ENCODE data around the gene TMOD2. TPM values are rescaled to one million over a fixed set of nuclear protein-coding genes. Genes with fewer than 3 reads are reported as not detected.

Gene TMOD2
- total RNA-seq, 4 donors from 2014 or later = 1.8 to 6.8 (median 5.3) TPM

- intact Hi-C loops (cut with DNase I; ENCODE audit: low total_unique reads) = no loop called here
- H3K4me1 ChIP-seq = peaks cover 17 to 85% (median 43%) of the 10 kb centered on the region in 4 donors
- no peaks in the 10 kb centered on the region for H3K36me3 ChIP-seq
- no peak for TF ChIP-seq CTCF (IDR thresholded peaks at IDR 0.05)
- no peak for TF ChIP-seq EP300 (IDR thresholded peaks at IDR 0.05; ENCODE audit: low read depth)
- TF ChIP-seq POLR2A (IDR thresholded peaks at IDR 0.05) = no peak
- no peak for TF ChIP-seq POLR2AphosphoS5 (IDR thresholded peaks at IDR 0.05)
- in situ Hi-C loops (cut with MboI; ENCODE audit: low pct_ligation_motif_present in 1 of 4, low pct_unique_long_range_greater_than_20kb in 1 of 4, low sequenced_read_pairs in 3 of 4) = no loop called here
- 60 to 73% methylated on average over 1 to 4 of the region's 4 CpGs for WGBS, 2 donors (ENCODE audit: low coverage in 1 of 2)
- H3K9me3 ChIP-seq = no peaks in the 10 kb centered on the region
- H3K27ac ChIP-seq = peak overlapping the region in 3 of 4 donors; percentile 10 to 65 (median 15)
- H3K4me3 ChIP-seq = no peak overlapping the region
- H3K27me3 ChIP-seq = no peaks in the 10 kb centered on the region
- no peak for DNase-seq
These were observed 93.5 kb downstream of the TMOD2 start for GRCh38 chr15:51844747-51845426.

GRCh38 chr15:51846066-51846462, 94.7 kb downstream of the TMOD2 start:
- DNase-seq = no peak
- Histone ChIP-seq H3K27me3 (no peaks in the 10 kb centered on the region), H3K4me1 (peaks cover 17 to 77% (median 42%) of the 10 kb centered on the region in 4 donors), H3K9me3 (no peaks in the 10 kb centered on the region), H3K27ac (peak overlapping the region; percentile 7 to 65 (median 33)), H3K4me3 (no peak overlapping the region), H3K36me3 (no peaks in the 10 kb centered on the region)
- intact Hi-C loops (cut with DNase I; ENCODE audit: low total_unique reads) (no loop called here), in situ Hi-C loops (cut with MboI; ENCODE audit: low pct_ligation_motif_present in 1 of 4, low pct_unique_long_range_greater_than_20kb in 1 of 4, low sequenced_read_pairs in 3 of 4) (no loop called here)
- no peak for TF ChIP-seq EP300 (IDR thresholded peaks at IDR 0.05; ENCODE audit: low read depth)
- TF ChIP-seq CTCF (IDR thresholded peaks at IDR 0.05) = no peak
- TF ChIP-seq POLR2A (IDR thresholded peaks at IDR 0.05) = no peak
- no peak for TF ChIP-seq POLR2AphosphoS5 (IDR thresholded peaks at IDR 0.05)
- WGBS, 2 donors (ENCODE audit: low coverage in 1 of 2) = 76 to 83% methylated on average over 3 of the region's 3 CpGs

GRCh38 chr15:51846463-51847230, 95.2 kb downstream of the TMOD2 start:
- H3K4me1 ChIP-seq = peaks cover 14 to 71% (median 39%) of the 10 kb centered on the region in 4 donors
- 60 to 72% methylated on average over 3 of the region's 3 CpGs for WGBS, 2 donors (ENCODE audit: low coverage in 1 of 2)
- TF ChIP-seq POLR2A (IDR thresholded peaks at IDR 0.05) = no peak
- TF ChIP-seq CTCF (IDR thresholded peaks at IDR 0.05) = no peak
- TF ChIP-seq POLR2AphosphoS5 (IDR thresholded peaks at IDR 0.05) = no peak
- TF ChIP-seq EP300 (IDR thresholded peaks at IDR 0.05; ENCODE audit: low read depth) = no peak
- peak overlapping the region; percentile 7 to 65 (median 33) for H3K27ac ChIP-seq
- no peaks in the 10 kb centered on the region for H3K9me3 ChIP-seq
- intact Hi-C loops (cut with DNase I; ENCODE audit: low total_unique reads) = no loop called here
- no peaks in the 10 kb centered on the region for H3K27me3 ChIP-seq
- DNase-seq = no peak
- no peak overlapping the region for H3K4me3 ChIP-seq
- no peaks in the 10 kb centered on the region for H3K36me3 ChIP-seq
- in situ Hi-C loops (cut with MboI; ENCODE audit: low pct_ligation_motif_present in 1 of 4, low pct_unique_long_range_greater_than_20kb in 1 of 4, low sequenced_read_pairs in 3 of 4) = no loop called here

- in situ Hi-C loops (cut with MboI; ENCODE audit: low pct_ligation_motif_present in 1 of 4, low pct_unique_long_range_greater_than_20kb in 1 of 4, low sequenced_read_pairs in 3 of 4) (no loop called here), intact Hi-C loops (cut with DNase I; ENCODE audit: low total_unique reads) (no loop called here)
- H3K9me3 ChIP-seq = no peaks in the 10 kb centered on the region
- H3K27me3 ChIP-seq = no peaks in the 10 kb centered on the region
- no peak overlapping the region for H3K27ac ChIP-seq
- TF ChIP-seq CTCF (IDR thresholded peaks at IDR 0.05) (no peak), POLR2A (IDR thresholded peaks at IDR 0.05) (no peak), POLR2AphosphoS5 (IDR thresholded peaks at IDR 0.05) (no peak), EP300 (IDR thresholded peaks at IDR 0.05; ENCODE audit: low read depth) (no peak)
- H3K4me3 ChIP-seq = no peak overlapping the region
- no peak for DNase-seq
- H3K36me3 ChIP-seq = no peaks in the 10 kb centered on the region
- WGBS, 2 donors (ENCODE audit: low coverage in 1 of 2) = 56 to 77% methylated on average over 3 of the region's 3 CpGs
- H3K4me1 ChIP-seq = peaks cover 0 to 50% (median 21%) of the 10 kb centered on the region in 4 donors
These were observed 97.4 kb downstream of the TMOD2 start for GRCh38 chr15:51848811-51849210.

Measured in transverse colon (tissue), 4 donors.